ENCODE measurements around the gene SPIN2B. TPM values are rescaled to one million over a fixed set of nuclear protein-coding genes. Genes with fewer than 3 reads are reported as not detected.

The SPIN2B gene
- total RNA-seq: 6.2 and 8.5 TPM in 2 replicates

DNA sequence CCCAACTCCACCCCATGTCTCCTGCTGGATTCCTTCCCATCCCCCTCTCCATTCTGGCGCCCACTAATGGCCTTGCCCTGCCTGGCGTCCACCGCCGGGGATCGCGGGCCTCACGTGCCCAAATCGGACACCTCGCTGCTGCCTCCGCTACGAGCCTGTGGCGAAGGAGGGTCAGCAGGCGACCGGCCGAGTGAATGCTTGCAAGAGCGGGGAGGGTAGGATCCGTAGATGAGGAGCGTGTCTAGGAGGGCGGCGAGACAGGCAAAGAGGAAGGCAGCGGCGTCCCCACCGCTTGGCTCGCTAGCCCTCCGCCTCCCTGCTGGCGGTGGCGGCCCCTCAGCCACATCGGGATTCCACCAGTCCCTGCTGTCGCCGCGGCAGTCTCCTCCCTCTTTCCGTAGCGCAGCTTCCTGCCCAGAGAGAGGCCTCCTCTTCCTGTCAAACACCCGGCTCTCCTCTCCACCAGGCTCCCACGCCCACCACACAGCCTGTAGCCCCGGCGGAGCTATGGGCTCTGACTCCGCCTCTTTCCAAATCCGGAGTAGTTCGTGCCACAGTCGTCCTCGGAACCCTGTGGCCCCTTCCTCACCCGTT, at the start of gene SPIN2B:
Gene SPIN2B (minus strand): TSS at position 387 of the 594 bp plus-strand sequence.

GRCh38 chrX:57137073-57137472, 15.7 kb upstream of the SPIN2B start, which contains the start of gene SPIN2A:
Gene SPIN2A (minus strand): TSS chrX:57137397. CDS start chrX:57136597, 800 bp downstream.

Other genes with a start within 250 kb of the SPIN2B start
- gene SPIN3, start 126.0 kb downstream of the SPIN2B start, total RNA-seq: 2.6 and 7.2 TPM in 2 replicates
- gene SPIN2A, start 15.8 kb upstream of the SPIN2B start, total RNA-seq: under 0.01 and 0.44 TPM in 2 replicates
- gene FAAH2, start 165.2 kb upstream of the SPIN2B start, total RNA-seq: 0.16 and 0.50 TPM in 2 replicates

All from bladder microvascular endothelial cell (primary cell).